HCT116 (cell line): Measurements from ENCODE around the gene KIF12. TPM values are rescaled to one million over a fixed set of nuclear protein-coding genes. Genes with fewer than 3 reads are reported as not detected.

Source experiments
- ATAC-seq: fragments of 200-7000 bp; cut with Tn5 transposase; 2 replicates; pipeline ENCODE4 v1.9.1; 2020; ENCODE audit warnings: mild to moderate bottlenecking, moderate library complexity
- BruUV-seq: library from RNA; stranded (reverse); fragments of 400-500 nt; replicated peaks from 2 replicates; lab custom pipeline; 2021; lab: Mats Ljungman, UMichigan
- CTCF ChIA-PET: fragments of 300-600 bp; sonication (Branson Sonifier 250); formaldehyde crosslinking; loops from one replicate; lab custom pipeline; 2021; ENCODE audit warnings: antibody characterized with exemption; lab: Charles Lee
- POLR2A ChIA-PET: fragments of 300-600, 350-600 bp; sonication (Branson Sonifier 250); formaldehyde crosslinking; loops from one replicate; lab custom pipeline; 2021; ENCODE audit warnings: antibody characterized with exemption; lab: Charles Lee
- RAD21 ChIA-PET, 2 experiments: fragments of 300-600 bp; sonication (Branson Sonifier 250); formaldehyde crosslinking; loops; one replicate each; lab custom pipeline; 2023; ENCODE audit warnings: low total read pairs in 2 of 2; ENCODE audit not compliant: uncharacterized antibody in 2 of 2, unreplicated experiment in 2 of 2, low non-redundant PET in 1 of 2; lab: Charles Lee
- DNase-seq: peaks from one replicate; pipeline ENCODE4 v3.0.0-alpha.2; 2010; ENCODE audit warnings: low read depth, low spot score
- H2AFZ ChIP-seq: fragments of 200-600 bp; shearing (Covaris generic), sonication (generic); 2 replicates; pipeline ENCODE4 v1.6.1; 2017; ENCODE audit warnings: low read depth, mixed run types, mixed read lengths, antibody characterized with exemption, low read length; ENCODE audit not compliant: poor library complexity, severe bottlenecking
- H3K27ac ChIP-seq: 2 replicates; pipeline ENCODE4 v1.5.1; 2012; ENCODE audit warnings: low read depth, low read length
- H3K27me3 ChIP-seq: fragments of 200-600 bp; sonication (generic); 2 replicates; pipeline ENCODE4 v1.6.1; 2016; ENCODE audit warnings: mixed run types, low read length, mixed read lengths; ENCODE audit not compliant: insufficient read depth
- H3K36me3 ChIP-seq, 2 experiments: fragments of 200-500 bp in 1 of 2; fragments of 200-600 bp in 1 of 2; sonication (Bioruptor generic) in 1 of 2; sonication (generic) in 1 of 2; 2 replicates each; pipeline versions ENCODE4 v1.5.1 to v1.6.1; 2014 to 2016; ENCODE audit warnings: low read length in 2 of 2, inconsistent platforms in 1 of 2, mixed read lengths in 1 of 2, mixed run types in 1 of 2; ENCODE audit not compliant: insufficient read depth in 2 of 2, control insufficient read depth in 1 of 2
- H3K4me1 ChIP-seq, 2 experiments: fragments of 200-600 bp in 1 of 2; sonication (generic) in 1 of 2; 2 replicates each; pipeline versions ENCODE4 v1.5.1 to v1.6.1; 2012 to 2017; ENCODE audit warnings: low read length in 2 of 2, inconsistent platforms in 1 of 2, mild to moderate bottlenecking in 1 of 2, mixed read lengths in 1 of 2, mixed run types in 1 of 2, moderate library complexity in 1 of 2; ENCODE audit not compliant: insufficient read depth in 2 of 2, control insufficient read depth in 1 of 2
- H3K4me2 ChIP-seq: fragments of 200-600 bp; sonication (generic); 2 replicates; pipeline ENCODE4 v1.6.1; 2017; ENCODE audit warnings: mixed run types, low read length, mixed read lengths
- H3K4me3 ChIP-seq, 2 experiments: fragments of 200-600 bp in 1 of 2; sonication (generic) in 1 of 2; replicated peaks in 1 of 2; 2 replicates each; pipeline ENCODE4 v1.5.1; 2011 to 2016; ENCODE audit warnings: low read length in 2 of 2, control low read depth in 1 of 2, low read depth in 1 of 2, mild to moderate bottlenecking in 1 of 2, mixed read lengths in 1 of 2, mixed run types in 1 of 2
- H3K79me2 ChIP-seq: fragments of 200-600 bp; sonication (generic); 2 replicates; pipeline ENCODE4 v1.6.1; 2017; ENCODE audit warnings: mild to moderate bottlenecking, mixed run types, low read length, moderate library complexity, mixed read lengths; ENCODE audit not compliant: insufficient read depth
- H3K9ac ChIP-seq: fragments of 200-600 bp; sonication (generic); 2 replicates; pipeline ENCODE4 v1.6.1; 2016; ENCODE audit warnings: low read length, mixed read lengths
- H3K9me2 ChIP-seq: fragments of 200-600 bp; sonication (generic), shearing (Covaris generic); 2 replicates; pipeline ENCODE4 v1.6.1; 2017; ENCODE audit warnings: mixed run types, mild to moderate bottlenecking, moderate library complexity; ENCODE audit not compliant: insufficient read depth
- H3K9me3 ChIP-seq, 2 experiments: fragments of 200-500 bp in 1 of 2; fragments of 200-600 bp in 1 of 2; sonication (Bioruptor generic) in 1 of 2; sonication (generic) in 1 of 2; 2 replicates each; pipeline ENCODE4 v1.6.1; 2014 to 2017; ENCODE audit warnings: low read length in 2 of 2, mixed read lengths in 2 of 2, inconsistent platforms in 1 of 2, low read depth in 1 of 2, mild to moderate bottlenecking in 1 of 2, mixed run types in 1 of 2, moderate library complexity in 1 of 2; ENCODE audit not compliant: control insufficient read depth in 1 of 2, insufficient read depth in 1 of 2
- H4K20me1 ChIP-seq: fragments of 200-600 bp; sonication (generic), shearing (Covaris generic); 2 replicates; pipeline ENCODE4 v1.6.1; 2017; ENCODE audit warnings: mixed run types, mild to moderate bottlenecking, moderate library complexity; ENCODE audit not compliant: insufficient read depth
- CBX3 ChIP-seq: IDR thresholded peaks from 2 replicates; pipeline ENCODE4 v1.6.1; 2012; ENCODE audit warnings: low read depth
- EGR1 ChIP-seq: IDR thresholded peaks from 2 replicates; pipeline ENCODE4 v1.6.1; 2012; ENCODE audit warnings: low read depth
- JUND ChIP-seq: IDR thresholded peaks from 2 replicates; pipeline ENCODE4 v1.6.1; 2012
- POLR2A ChIP-seq: IDR thresholded peaks from 2 replicates; pipeline ENCODE4 v1.7.0; 2011; ENCODE audit warnings: borderline replicate concordance; ENCODE audit not compliant: insufficient read depth, insufficient read length; ENCODE audit errors: extremely low read depth
- RAD21 ChIP-seq: IDR thresholded peaks from 2 replicates; pipeline ENCODE4 v1.6.1; 2012; ENCODE audit warnings: low read depth, mild to moderate bottlenecking
- SRF ChIP-seq: IDR thresholded peaks from 2 replicates; pipeline ENCODE4 v1.6.1; 2012; ENCODE audit warnings: low read depth
- TCF7L2 ChIP-seq: IDR thresholded peaks from 2 replicates; pipeline ENCODE4 v1.7.0; 2011; ENCODE audit warnings: borderline replicate concordance, inconsistent platforms; ENCODE audit not compliant: insufficient read depth, insufficient read length; ENCODE audit errors: extremely low read depth
- ZFX ChIP-seq: fragments of 450-650 bp; IDR thresholded peaks from 2 replicates; pipeline ENCODE4 v1.6.1; 2017
- intact Hi-C: fragments of 100-400 bp; cut with micrococcal nuclease; formaldehyde crosslinking; loops from 2 replicates; pipeline ENCODE4 v1.10.0; 2022
- total RNA-seq: library from RNA; stranded (reverse); gene quantifications from one replicate; pipeline ENCODE4 v1.2.1, GENCODE V29; 2021; ENCODE audit not compliant: unreplicated experiment
- TF ChIP-seq, protein P1 (sequence below), 3 experiments: fragments of 200-600 bp in 1 of 3; sonication (generic) in 1 of 3; IDR thresholded peaks in 2 of 3; conservative IDR thresholded peaks in 1 of 3; 2 replicates each; pipeline ENCODE4 v1.5.1; 2012 to 2017; ENCODE audit warnings: low read depth in 2 of 3, low read length in 2 of 3, antibody characterized with exemption in 1 of 3, borderline replicate concordance in 1 of 3, control low read depth in 1 of 3, mild to moderate bottlenecking in 1 of 3, mixed read lengths in 1 of 3, mixed run types in 1 of 3, moderate library complexity in 1 of 3; ENCODE audit not compliant: insufficient read depth in 1 of 3
- TF ChIP-seq, protein P2 (sequence below): IDR thresholded peaks from 2 replicates; pipeline ENCODE4 v1.6.1; 2011; ENCODE audit warnings: mild to moderate bottlenecking, low read length, moderate library complexity; ENCODE audit not compliant: insufficient replicate concordance; ENCODE audit errors: extremely low read depth
- TF ChIP-seq, protein P3 (sequence below): IDR thresholded peaks from 2 replicates; pipeline ENCODE4 v1.6.1; 2012; ENCODE audit warnings: low read depth

KIF12 gene
- total RNA-seq, 1 experiment from 2014 or later, result 6.4 TPM

DNA sequence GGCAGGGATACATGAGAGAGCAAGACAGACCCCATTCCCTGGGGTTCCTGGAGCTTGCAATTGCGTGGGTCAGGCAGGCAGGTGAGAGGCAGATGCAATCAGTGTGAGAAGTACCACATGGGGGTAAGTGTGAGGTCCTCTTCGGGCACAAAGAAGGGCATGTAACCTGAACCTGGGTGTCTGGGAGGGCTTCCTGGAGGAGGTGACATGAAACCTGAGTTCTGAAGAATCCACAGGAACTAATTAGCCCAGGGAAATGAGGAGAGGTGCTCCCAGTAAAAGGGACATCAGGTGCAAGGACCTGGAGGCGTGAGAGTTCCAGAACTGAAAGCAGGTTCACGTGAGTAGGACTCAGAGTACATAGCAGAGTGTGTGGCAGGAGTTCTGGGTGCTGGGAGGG lies 23.5 kb downstream of the KIF12 start (continued):
- TF ChIP-seq, protein P1, sequence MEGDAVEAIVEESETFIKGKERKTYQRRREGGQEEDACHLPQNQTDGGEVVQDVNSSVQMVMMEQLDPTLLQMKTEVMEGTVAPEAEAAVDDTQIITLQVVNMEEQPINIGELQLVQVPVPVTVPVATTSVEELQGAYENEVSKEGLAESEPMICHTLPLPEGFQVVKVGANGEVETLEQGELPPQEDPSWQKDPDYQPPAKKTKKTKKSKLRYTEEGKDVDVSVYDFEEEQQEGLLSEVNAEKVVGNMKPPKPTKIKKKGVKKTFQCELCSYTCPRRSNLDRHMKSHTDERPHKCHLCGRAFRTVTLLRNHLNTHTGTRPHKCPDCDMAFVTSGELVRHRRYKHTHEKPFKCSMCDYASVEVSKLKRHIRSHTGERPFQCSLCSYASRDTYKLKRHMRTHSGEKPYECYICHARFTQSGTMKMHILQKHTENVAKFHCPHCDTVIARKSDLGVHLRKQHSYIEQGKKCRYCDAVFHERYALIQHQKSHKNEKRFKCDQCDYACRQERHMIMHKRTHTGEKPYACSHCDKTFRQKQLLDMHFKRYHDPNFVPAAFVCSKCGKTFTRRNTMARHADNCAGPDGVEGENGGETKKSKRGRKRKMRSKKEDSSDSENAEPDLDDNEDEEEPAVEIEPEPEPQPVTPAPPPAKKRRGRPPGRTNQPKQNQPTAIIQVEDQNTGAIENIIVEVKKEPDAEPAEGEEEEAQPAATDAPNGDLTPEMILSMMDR (IDR thresholded peaks at IDR 0.05 in 2 of 3, conservative IDR thresholded peaks at IDR 0.05 in 1 of 3; ENCODE audit: borderline replicate concordance in 1 of 3, insufficient read depth in 1 of 3, low read depth in 2 of 3, low read length in 2 of 3), result no peak
- TF ChIP-seq CBX3 (no peak), JUND (no peak), EGR1 (no peak), SRF (no peak), POLR2A (no peak), TCF7L2 (no peak), ZFX (no peak)
- TF ChIP-seq, protein P2, sequence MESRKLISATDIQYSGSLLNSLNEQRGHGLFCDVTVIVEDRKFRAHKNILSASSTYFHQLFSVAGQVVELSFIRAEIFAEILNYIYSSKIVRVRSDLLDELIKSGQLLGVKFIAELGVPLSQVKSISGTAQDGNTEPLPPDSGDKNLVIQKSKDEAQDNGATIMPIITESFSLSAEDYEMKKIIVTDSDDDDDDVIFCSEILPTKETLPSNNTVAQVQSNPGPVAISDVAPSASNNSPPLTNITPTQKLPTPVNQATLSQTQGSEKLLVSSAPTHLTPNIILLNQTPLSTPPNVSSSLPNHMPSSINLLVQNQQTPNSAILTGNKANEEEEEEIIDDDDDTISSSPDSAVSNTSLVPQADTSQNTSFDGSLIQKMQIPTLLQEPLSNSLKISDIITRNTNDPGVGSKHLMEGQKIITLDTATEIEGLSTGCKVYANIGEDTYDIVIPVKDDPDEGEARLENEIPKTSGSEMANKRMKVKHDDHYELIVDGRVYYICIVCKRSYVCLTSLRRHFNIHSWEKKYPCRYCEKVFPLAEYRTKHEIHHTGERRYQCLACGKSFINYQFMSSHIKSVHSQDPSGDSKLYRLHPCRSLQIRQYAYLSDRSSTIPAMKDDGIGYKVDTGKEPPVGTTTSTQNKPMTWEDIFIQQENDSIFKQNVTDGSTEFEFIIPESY, result no peak
- TF ChIP-seq, all 23 proteins: peak for 0

DNA sequence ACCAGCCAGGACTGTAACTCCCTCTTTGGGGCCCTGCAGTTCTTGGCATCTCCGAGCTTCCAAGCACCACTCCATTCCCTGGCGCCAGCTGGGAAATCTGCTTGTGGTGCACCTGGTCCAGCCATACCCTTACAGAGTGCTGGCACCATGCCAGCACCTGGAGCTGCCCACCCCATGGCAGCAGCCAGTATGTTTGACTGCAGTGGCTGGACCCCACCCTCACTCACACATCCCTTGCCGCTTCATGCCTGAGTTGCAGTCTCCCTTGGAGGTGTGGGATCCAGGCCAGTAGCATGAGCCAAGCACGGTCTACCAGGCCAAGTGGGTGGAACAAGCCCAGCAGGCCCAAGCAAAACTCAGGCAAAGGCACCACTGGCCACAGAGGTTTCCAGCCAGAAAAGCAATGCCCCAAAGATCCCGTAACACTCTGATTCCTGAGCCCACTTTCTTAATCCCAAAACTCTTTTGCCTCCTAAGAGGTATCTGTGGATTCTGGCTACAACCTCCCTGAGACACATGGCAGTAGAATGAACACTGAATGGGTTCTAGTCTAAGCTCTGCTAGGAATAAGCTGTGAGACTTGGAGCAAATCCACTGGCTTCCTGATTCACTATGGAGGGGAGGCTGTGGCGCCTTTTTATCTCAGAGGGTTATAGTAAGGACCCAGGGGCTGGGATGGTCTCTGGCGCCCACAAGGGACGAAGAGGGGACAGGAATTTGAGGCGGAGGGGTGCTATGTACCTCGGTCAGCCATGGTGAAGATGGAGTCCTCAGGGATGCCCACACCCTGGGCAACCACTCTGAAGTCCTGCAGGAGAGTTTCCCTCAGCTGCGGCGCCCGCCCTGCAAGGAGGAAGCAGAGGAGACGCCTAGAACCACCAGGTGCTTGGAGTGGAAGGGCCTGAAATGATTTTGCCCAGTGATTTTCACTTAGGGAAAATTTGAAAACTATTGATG lies 26.6 kb downstream of the KIF12 start:
- ATAC-seq (no peak), DNase-seq (no peak)
- Histone ChIP-seq H3K4me1 (no peaks in the 10 kb centered on the region), H3K79me2 (no peaks in the 10 kb centered on the region), H2AFZ (no peak overlapping the region), H3K4me2 (no peak overlapping the region), H3K4me3 (no peak overlapping the region), H3K9me3 (no peaks in the 10 kb centered on the region), H3K36me3 (no peaks in the 10 kb centered on the region), H3K27ac (no peak overlapping the region), H3K27me3 (peaks cover 10% of the 10 kb centered on the region), H3K9me2 (no peaks in the 10 kb centered on the region), H3K9ac (no peak overlapping the region), H4K20me1 (no peaks in the 10 kb centered on the region)
- ChIA-PET POLR2A (no interaction called here), CTCF (no interaction called here), RAD21 (no interaction called here)
- intact Hi-C loops, result no loop called here
- TF ChIP-seq JUND (no peak), RAD21 (peak; percentile 22; the same call in 1 of the 2 replicates)
- TF ChIP-seq, protein P1 (IDR thresholded peaks at IDR 0.05 in 2 of 3, conservative IDR thresholded peaks at IDR 0.05 in 1 of 3; ENCODE audit: borderline replicate concordance in 1 of 3, insufficient read depth in 1 of 3, low read depth in 2 of 3, low read length in 2 of 3), result no peak
- TF ChIP-seq, protein P3, sequence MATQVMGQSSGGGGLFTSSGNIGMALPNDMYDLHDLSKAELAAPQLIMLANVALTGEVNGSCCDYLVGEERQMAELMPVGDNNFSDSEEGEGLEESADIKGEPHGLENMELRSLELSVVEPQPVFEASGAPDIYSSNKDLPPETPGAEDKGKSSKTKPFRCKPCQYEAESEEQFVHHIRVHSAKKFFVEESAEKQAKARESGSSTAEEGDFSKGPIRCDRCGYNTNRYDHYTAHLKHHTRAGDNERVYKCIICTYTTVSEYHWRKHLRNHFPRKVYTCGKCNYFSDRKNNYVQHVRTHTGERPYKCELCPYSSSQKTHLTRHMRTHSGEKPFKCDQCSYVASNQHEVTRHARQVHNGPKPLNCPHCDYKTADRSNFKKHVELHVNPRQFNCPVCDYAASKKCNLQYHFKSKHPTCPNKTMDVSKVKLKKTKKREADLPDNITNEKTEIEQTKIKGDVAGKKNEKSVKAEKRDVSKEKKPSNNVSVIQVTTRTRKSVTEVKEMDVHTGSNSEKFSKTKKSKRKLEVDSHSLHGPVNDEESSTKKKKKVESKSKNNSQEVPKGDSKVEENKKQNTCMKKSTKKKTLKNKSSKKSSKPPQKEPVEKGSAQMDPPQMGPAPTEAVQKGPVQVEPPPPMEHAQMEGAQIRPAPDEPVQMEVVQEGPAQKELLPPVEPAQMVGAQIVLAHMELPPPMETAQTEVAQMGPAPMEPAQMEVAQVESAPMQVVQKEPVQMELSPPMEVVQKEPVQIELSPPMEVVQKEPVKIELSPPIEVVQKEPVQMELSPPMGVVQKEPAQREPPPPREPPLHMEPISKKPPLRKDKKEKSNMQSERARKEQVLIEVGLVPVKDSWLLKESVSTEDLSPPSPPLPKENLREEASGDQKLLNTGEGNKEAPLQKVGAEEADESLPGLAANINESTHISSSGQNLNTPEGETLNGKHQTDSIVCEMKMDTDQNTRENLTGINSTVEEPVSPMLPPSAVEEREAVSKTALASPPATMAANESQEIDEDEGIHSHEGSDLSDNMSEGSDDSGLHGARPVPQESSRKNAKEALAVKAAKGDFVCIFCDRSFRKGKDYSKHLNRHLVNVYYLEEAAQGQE, result no peak
- BruUV-seq, result no TSS peak
